Mesodermal cell (in vitro differentiated cells): ENCODE results near the gene PHF11.
A peak's percentile ranks its signal among the peaks of the same experiment; 100 is the strongest.

Experiments used
- H3K27ac ChIP-seq: 2 replicates; pipeline ENCODE4 v1.7.0; 2013; ENCODE audit warnings: mild to moderate bottlenecking, low read depth, low read length, moderate library complexity; ENCODE audit not compliant: severe bottlenecking
- H3K36me3 ChIP-seq: 2 replicates; pipeline ENCODE4 v1.7.1; 2013; ENCODE audit warnings: mild to moderate bottlenecking, low read length, moderate library complexity; ENCODE audit not compliant: control insufficient read depth, insufficient read depth
- H3K4me1 ChIP-seq: one replicate; pipeline ENCODE4 v1.7.1; 2013; ENCODE audit warnings: mild to moderate bottlenecking, low read length; ENCODE audit not compliant: insufficient read depth, control insufficient read depth, poor library complexity, severe bottlenecking
- H3K4me3 ChIP-seq: 2 replicates; pipeline ENCODE4 v1.7.0; 2013; ENCODE audit warnings: low read length, control low read depth, mild to moderate bottlenecking; ENCODE audit not compliant: insufficient read depth, poor library complexity, severe bottlenecking; ENCODE audit errors: extremely low read depth
- H3K9me3 ChIP-seq: 2 replicates; pipeline ENCODE4 v1.7.1; 2013; ENCODE audit warnings: mild to moderate bottlenecking, low read length, moderate library complexity; ENCODE audit not compliant: control insufficient read depth
- WGBS, 2 experiments: methylation state at CpG; one replicate each; pipeline ENCODE4 v1.1.5; 2013; ENCODE audit warnings: missing lambda C conversion rate in 2 of 2; ENCODE audit not compliant: insufficient coverage in 2 of 2; 5-methylcytosine and 5-hydroxymethylcytosine counted together

The PHF11 gene

GRCh38 chr13:49530457-49530856 lies 34.7 kb downstream of the PHF11 start:
- WGBS, 2 experiments = 93 to 100% methylated on average over 2 to 3 of the region's 7 CpGs
- Histone ChIP-seq H3K27ac (no peak overlapping the region), H3K9me3 (no peaks in the 10 kb centered on the region), H3K4me1 (no peaks in the 10 kb centered on the region), H3K4me3 (no peak overlapping the region), H3K36me3 (peaks cover 18% of the 10 kb centered on the region)

GRCh38 chr13:49532593-49532992 lies 36.8 kb downstream of the PHF11 start:
- H3K4me1 ChIP-seq = no peaks in the 10 kb centered on the region
- H3K4me3 ChIP-seq = no peak overlapping the region
- WGBS, 2 experiments = 92% methylated on average over 1 of the region's 1 CpG; no CpG with 5 or more reads in 1 of the 2 experiments
- no peak overlapping the region for H3K27ac ChIP-seq
- H3K36me3 ChIP-seq = peaks cover 18% of the 10 kb centered on the region
- H3K9me3 ChIP-seq = no peaks in the 10 kb centered on the region

GRCh38 chr13:49533011-49533410 lies 37.3 kb downstream of the PHF11 start:
- peaks cover 22% of the 10 kb centered on the region for H3K36me3 ChIP-seq

GRCh38 chr13:49533591-49534269 lies 38.0 kb downstream of the PHF11 start:
- H3K27ac ChIP-seq = no peak overlapping the region
- H3K4me1 ChIP-seq = no peaks in the 10 kb centered on the region
- H3K36me3 ChIP-seq = peaks cover 27% of the 10 kb centered on the region
- no peaks in the 10 kb centered on the region for H3K9me3 ChIP-seq
- WGBS, 2 experiments = 85 to 93% methylated on average over 5 to 6 of the region's 7 CpGs
- no peak overlapping the region for H3K4me3 ChIP-seq

More at GRCh38 chr13:49533011-49533410, 37.3 kb downstream of the PHF11 start:
- Histone ChIP-seq H3K4me1 (no peaks in the 10 kb centered on the region), H3K27ac (no peak overlapping the region), H3K9me3 (no peaks in the 10 kb centered on the region), H3K4me3 (no peak overlapping the region)

GRCh38 chr13:49536144-49536873 lies 40.6 kb downstream of the PHF11 start:
- H3K36me3 ChIP-seq = peaks cover 33% of the 10 kb centered on the region
- no peak overlapping the region for H3K4me3 ChIP-seq
- H3K27ac ChIP-seq = no peak overlapping the region
- WGBS, 2 experiments = 82 to 90% methylated on average over 2 to 5 of the region's 7 CpGs
- H3K9me3 ChIP-seq = no peaks in the 10 kb centered on the region
- H3K4me1 ChIP-seq = peaks cover 18% of the 10 kb centered on the region

GRCh38 chr13:49538404-49538803 lies 42.7 kb downstream of the PHF11 start:
- Histone ChIP-seq H3K9me3 (no peaks in the 10 kb centered on the region), H3K27ac (no peak overlapping the region), H3K4me1 (peaks cover 21% of the 10 kb centered on the region), H3K4me3 (no peak overlapping the region), H3K36me3 (peaks cover 31% of the 10 kb centered on the region)
- 79 to 100% methylated on average over 1 to 2 of the region's 2 CpGs for WGBS, 2 experiments

DNA sequence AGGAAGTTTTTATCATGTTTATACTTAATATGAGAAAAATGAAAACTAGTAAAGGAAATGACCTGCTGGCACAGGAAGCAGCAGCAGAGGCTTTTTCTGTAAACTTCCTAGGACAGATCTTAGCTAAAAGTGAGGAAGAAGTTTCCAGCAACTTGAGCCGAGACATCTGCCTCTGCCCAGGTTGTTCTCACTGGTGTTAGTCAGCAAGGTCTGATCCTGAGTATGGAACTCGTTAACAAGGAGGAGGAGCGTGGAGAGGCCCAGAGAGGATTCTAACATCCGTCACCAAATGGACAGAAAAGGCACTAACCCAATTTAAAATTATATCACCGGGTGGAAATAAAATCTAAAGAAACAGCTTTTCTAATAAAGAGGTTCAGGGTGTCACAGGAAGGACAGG lies 43.6 kb downstream of the PHF11 start:
- WGBS, 2 experiments = 90 to 100% methylated on average over 1 to 2 of the region's 5 CpGs

GRCh38 chr13:49539746-49540145 lies 44.0 kb downstream of the PHF11 start:
- no peak overlapping the region for H3K4me3 ChIP-seq
- H3K4me1 ChIP-seq = peaks cover 21% of the 10 kb centered on the region
- no peaks in the 10 kb centered on the region for H3K9me3 ChIP-seq
- H3K36me3 ChIP-seq = peaks cover 35% of the 10 kb centered on the region
- H3K27ac ChIP-seq = peak overlapping the region; percentile 78
- WGBS, 2 experiments = 100% methylated on average over 1 of the region's 3 CpGs

More for the DNA sequence above, 43.6 kb downstream of the PHF11 start:
- Histone ChIP-seq H3K27ac (no peak overlapping the region), H3K4me1 (peaks cover 21% of the 10 kb centered on the region), H3K36me3 (peaks cover 35% of the 10 kb centered on the region), H3K9me3 (no peaks in the 10 kb centered on the region), H3K4me3 (no peak overlapping the region)

GRCh38 chr13:49540552-49540951 lies 44.8 kb downstream of the PHF11 start:
- WGBS, 2 experiments = 55% methylated on average over 6 of the region's 7 CpGs
- peaks cover 21% of the 10 kb centered on the region for H3K4me1 ChIP-seq
- H3K36me3 ChIP-seq = peaks cover 39% of the 10 kb centered on the region
- peak overlapping the region; percentile 78 for H3K27ac ChIP-seq
- no peak overlapping the region for H3K4me3 ChIP-seq
- H3K9me3 ChIP-seq = no peaks in the 10 kb centered on the region

- no peak overlapping the region for H3K4me3 ChIP-seq
- no peak overlapping the region for H3K27ac ChIP-seq
- peaks cover 21% of the 10 kb centered on the region for H3K4me1 ChIP-seq
- 100% methylated on average over 2 of the region's 3 CpGs for WGBS, 2 experiments
- peaks cover 50% of the 10 kb centered on the region for H3K36me3 ChIP-seq
- no peaks in the 10 kb centered on the region for H3K9me3 ChIP-seq
Measured at GRCh38 chr13:49543656-49544055, 47.9 kb downstream of the PHF11 start.

- peaks cover 46% of the 10 kb centered on the region for H3K36me3 ChIP-seq
- WGBS, 2 experiments = 92 to 93% methylated on average over 4 of the region's 4 CpGs
Measured at GRCh38 chr13:49545661-49546060, 49.9 kb downstream of the PHF11 start.

More at GRCh38 chr13:49545661-49546060, 49.9 kb downstream of the PHF11 start:
- H3K27ac ChIP-seq = no peak overlapping the region
- peaks cover 9% of the 10 kb centered on the region for H3K4me1 ChIP-seq
- no peak overlapping the region for H3K4me3 ChIP-seq
- H3K9me3 ChIP-seq = no peaks in the 10 kb centered on the region
